Effector CD4-positive, alpha-beta T cell (primary cell): ENCODE results near the gene CNOT10.
"Not testable (repeated sequence)": the region's sequence is repeated elsewhere in the genome, so short reads cannot be mapped to it uniquely, and the experiment has no call there.

Experiments
- DNase-seq: peaks from one replicate; pipeline ENCODE4 v3.0.0-alpha.2; 2020

CNOT10 gene

GRCh38 chr3:32759342-32759741, 74.4 kb downstream of the CNOT10 start:
- DNase-seq: no peak

DNA sequence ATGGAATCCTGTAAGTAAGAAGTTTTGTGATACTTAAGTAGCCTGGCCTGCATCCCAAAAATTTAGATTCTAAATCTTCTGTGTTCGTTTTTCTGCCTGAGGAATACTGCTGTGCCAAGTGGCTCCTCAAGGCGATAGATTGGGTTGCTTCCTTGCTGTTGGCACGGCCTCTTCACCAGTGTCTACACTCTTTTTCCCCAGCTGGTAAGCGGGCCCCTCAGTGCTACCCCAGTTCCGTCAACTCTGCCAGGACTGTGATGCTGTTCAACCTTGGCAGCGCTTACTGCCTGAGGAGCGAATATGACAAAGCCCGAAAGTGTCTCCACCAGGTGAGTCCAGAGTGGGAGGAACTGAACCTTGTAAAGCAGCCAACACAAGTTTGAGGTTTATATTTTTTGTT, 79.5 kb downstream of the CNOT10 start:
- DNase-seq: no peak

- no peak for DNase-seq
These were observed 93.4 kb downstream of the CNOT10 start for GRCh38 chr3:32778389-32778788.

- no peak for DNase-seq
These were observed 95.2 kb downstream of the CNOT10 start for GRCh38 chr3:32780071-32780734.

- DNase-seq: no peak
These were observed 95.8 kb downstream of the CNOT10 start for GRCh38 chr3:32780735-32781210.

- peak; percentile 13 for DNase-seq
These were observed 96.4 kb downstream of the CNOT10 start for GRCh38 chr3:32781211-32781968.

GRCh38 chr3:32781969-32782270, 96.9 kb downstream of the CNOT10 start:
- not testable (repeated sequence) for DNase-seq

GRCh38 chr3:32782407-32782806, 97.4 kb downstream of the CNOT10 start:
- no peak for DNase-seq

- no peak for DNase-seq
These were observed 106.8 kb downstream of the CNOT10 start for GRCh38 chr3:32791833-32792232.

DNA sequence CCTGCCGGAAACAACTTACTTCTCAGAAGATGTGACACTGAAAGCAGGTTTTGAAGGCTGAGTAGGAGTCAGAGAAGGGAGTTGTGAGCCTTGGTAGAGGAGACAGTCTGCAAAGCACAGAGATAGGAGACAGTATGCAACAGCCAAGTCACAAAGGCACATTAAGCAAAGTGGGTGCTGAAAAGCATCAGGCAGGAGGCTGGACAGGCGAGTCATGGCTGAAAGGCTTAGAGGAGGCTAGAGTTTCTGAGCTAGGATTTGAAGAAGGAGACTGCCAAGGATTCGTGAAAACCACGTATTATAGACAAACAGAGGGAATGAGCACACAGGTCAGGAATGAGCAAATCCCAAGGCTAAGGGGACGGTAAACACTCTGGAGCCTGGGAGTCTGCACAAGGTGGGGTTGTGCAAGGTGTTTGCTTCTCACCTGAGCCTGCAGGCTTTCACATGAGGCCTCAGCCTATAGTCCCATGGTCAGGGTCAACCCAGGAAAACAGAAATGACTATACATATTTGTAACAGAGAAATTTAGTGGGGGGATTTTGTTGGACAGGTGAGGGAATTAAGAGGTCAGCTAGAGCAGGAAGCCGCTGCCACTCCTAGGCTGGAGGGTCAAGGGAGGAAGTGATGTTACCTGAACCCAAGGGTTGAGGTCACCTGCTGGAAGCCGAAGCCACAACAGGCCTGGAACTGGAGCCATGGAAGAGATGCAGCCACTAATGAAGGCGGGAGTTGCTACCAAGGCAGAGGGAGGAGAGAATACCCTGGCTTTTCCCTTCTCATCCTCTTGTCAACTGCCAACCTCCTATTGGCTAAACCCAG, 109.7 kb downstream of the CNOT10 start:
- DNase-seq: no peak

DNA sequence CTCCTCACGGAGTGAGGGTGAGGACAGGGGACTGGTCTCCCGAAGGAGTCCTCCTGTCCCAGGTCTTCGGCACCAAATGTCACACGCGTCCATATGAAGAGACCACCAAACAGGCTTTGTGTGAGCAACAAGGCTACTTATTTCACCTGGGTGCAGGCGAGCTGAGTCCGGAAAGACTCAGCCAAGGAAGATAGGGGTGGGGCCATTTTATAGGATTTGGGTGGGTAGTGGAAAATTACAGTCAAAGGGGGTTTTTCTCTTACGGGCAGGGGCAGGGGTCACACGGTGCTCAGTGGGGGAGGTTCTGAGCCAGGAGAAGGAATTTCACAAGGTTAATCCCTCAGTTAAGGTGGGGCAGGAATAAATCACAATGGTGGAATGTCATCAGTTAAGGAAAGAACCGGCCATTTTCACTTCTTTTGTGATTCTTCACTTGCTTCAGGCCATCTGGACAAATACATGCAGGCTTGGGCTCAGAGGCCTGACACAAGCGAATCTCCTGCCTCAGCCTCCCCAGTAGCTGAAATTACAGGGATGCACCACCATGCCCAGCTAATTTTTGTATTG, 111.5 kb downstream of the CNOT10 start:
- not testable (repeated sequence) for DNase-seq

DNA sequence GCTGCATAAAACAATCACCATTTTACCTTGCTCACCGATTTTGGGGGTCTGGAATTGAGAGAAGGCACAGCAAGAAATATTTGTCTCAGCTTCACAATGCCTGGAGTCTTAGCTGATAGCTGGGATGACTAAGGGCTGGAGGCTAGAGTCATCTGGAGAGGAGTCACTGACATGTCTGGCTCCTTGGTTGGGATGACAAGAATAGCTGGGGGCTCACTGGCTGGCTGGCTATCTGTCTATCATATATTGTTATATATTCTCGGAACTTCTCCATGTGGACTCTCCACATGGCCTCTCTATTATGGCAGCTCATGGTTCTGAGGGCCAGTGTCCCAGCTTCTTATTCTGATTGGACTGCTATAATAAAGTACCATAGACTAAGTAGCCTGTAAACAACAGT, 112.8 kb downstream of the CNOT10 start:
- no peak for DNase-seq

GRCh38 chr3:32801440-32801839, 116.5 kb downstream of the CNOT10 start:
- DNase-seq: not testable (repeated sequence)

DNA sequence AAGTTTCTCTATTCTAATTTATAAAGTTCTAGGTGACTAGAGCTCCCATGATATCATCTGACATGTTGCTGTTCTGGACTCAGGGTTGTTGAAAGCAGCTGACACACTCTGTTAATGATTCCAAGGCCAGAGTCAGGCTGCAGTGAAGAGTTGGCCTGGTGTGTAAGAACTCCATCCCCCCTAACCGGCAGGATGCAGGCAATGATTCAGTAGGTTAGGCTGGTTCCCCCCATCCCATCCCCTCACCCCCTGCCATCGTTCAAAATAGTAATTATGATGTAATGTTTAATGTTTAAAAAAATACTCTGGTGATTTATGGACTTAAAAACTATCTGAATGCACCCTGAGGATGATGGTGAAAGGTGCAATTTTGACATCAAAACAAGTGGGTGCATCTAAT, 128.2 kb downstream of the CNOT10 start:
- DNase-seq: no peak

DNA sequence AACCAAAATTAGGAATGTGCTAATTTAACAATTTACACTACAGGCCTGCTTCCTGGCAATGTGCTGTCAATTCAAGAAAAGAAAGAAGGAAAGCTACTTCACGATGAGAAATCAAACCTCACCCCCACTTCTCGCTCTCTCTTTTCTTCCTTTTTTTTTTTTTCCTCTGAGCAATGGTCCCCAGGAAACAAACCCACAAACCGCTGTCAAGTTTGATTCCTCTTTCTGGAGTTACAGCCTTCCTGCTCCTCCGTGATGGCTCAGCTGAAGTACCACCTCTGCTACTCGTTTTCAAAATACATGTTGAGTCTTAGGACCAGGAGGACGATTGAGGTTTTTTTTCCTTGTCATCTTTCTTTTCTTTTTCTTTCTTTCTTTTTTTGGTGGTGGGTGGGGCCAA, 129.4 kb downstream of the CNOT10 start:
- no peak for DNase-seq

GRCh38 chr3:32815841-32816438, 131.0 kb downstream of the CNOT10 start:
- no peak for DNase-seq

- DNase-seq: no peak
These were observed 131.7 kb downstream of the CNOT10 start for GRCh38 chr3:32816439-32817256.

DNA sequence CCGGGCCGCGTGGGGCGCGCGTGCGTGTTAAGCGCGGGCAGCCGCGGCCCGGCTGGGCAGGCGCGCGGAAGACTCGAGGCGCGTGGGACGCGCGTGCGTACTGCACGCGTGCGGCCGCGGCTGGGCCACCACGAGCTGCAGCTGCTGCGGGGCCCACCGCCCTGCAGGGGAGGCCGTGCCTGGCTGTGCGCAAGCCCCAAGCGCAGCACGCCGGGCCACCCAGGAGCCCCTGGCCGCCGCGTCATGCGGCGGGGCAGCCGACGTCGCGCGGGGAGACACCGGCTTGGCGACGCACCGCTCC, 132.2 kb downstream of the CNOT10 start:
- no peak for DNase-seq

DNA sequence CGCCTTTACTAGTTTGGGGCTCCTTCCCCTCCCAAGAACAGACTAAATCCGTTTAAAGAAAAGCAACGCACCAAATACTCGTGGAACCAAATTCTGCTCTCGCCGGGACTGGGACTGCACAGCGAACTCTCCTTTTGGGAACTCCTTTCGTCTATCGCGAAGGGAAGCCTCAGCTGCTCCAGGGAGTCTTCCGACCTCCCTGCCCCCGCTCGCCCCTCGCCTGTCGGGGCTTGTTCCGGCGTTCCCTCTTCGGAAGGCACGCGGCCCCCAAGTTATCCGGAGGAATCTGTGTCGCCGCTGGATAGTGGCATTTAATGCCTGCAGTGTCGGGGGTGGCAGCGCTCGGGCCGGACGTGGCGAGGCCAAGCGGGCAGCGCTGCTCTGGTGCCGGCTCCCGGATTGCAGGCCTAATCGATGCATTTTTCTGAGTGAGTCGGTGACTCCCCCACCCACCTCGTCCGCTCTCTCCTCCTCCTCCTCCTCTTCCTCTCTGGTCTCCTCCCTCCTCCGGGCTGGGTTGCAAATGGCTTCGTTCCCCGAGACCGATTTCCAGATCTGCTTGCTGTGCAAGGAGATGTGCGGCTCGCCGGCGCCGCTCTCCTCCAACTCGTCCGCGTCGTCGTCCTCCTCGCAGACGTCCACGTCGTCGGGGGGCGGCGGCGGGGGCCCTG, 132.7 kb downstream of the CNOT10 start, which contains the start of gene TRIM71:
Gene TRIM71, plus strand, starts transcription at position 440 of the 671 bp plus-strand sequence. Its CDS starts 84 bp downstream, at position 524.
- DNase-seq: no peak

DNA sequence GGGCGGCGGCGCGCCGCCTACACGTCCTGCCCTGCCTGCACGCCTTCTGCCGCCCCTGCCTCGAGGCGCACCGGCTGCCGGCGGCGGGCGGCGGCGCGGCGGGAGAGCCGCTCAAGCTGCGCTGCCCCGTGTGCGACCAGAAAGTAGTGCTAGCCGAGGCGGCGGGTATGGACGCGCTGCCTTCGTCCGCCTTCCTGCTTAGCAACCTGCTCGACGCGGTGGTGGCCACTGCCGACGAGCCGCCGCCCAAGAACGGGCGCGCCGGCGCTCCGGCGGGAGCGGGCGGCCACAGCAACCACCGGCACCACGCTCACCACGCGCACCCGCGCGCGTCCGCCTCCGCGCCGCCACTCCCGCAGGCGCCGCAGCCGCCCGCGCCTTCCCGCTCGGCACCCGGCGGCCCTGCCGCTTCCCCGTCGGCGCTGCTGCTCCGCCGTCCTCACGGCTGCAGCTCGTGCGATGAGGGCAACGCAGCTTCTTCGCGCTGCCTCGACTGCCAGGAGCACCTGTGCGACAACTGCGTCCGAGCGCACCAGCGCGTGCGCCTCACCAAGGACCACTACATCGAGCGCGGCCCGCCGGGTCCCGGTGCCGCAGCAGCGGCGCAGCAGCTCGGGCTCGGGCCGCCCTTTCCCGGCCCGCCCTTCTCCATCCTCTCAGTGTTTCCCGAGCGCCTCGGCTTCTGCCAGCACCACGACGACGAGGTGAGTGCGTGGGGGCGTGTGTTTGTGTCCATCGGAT, 133.4 kb downstream of the CNOT10 start:
- DNase-seq: no peak
